NT2/D1 (cell line): ENCODE measurements around the gene TIAM1.

ENCODE experiments used
- SUZ12 ChIP-seq: IDR thresholded peaks from 2 replicates; pipeline ENCODE4 v1.6.1; 2011; ENCODE audit not compliant: insufficient read length, insufficient read depth; ENCODE audit errors: extremely low read depth
- YY1 ChIP-seq: IDR thresholded peaks from 2 replicates; pipeline ENCODE4 v1.6.1; 2011; ENCODE audit not compliant: insufficient read length, insufficient read depth
- ZNF274 ChIP-seq: IDR thresholded peaks from 2 replicates; pipeline ENCODE4 v1.6.1; 2011; ENCODE audit warnings: mild to moderate bottlenecking, low read depth, low read length

- TF ChIP-seq YY1: no peak
- no peak for TF ChIP-seq ZNF274
- no peak for TF ChIP-seq SUZ12
Measured at GRCh38 chr21:31356440-31356839, 12.4 kb upstream of the TIAM1 start.
